Trophoblast cell (in vitro differentiated cells and primary cell): ENCODE measurements around the gene C3orf38.

Experiments
- DNase-seq, 2 donors: peaks; one replicate each; pipeline ENCODE4 v3.0.0-alpha.2; 2016
- H2AFZ ChIP-seq: 2 replicates; pipeline ENCODE4 v1.6.1; 2013; ENCODE audit warnings: low read length, moderate library complexity, mild to moderate bottlenecking; ENCODE audit not compliant: insufficient read depth, poor library complexity
- H2AK5ac ChIP-seq: 2 replicates; pipeline ENCODE4 v1.6.1; 2013; ENCODE audit warnings: mild to moderate bottlenecking, low read length
- H2BK120ac ChIP-seq: 2 replicates; pipeline ENCODE4 v1.6.1; 2013; ENCODE audit warnings: low read length, mild to moderate bottlenecking, moderate library complexity; ENCODE audit not compliant: insufficient read depth, poor library complexity
- H2BK12ac ChIP-seq: 2 replicates; pipeline ENCODE4 v1.6.1; 2013; ENCODE audit warnings: mild to moderate bottlenecking, low read length, moderate library complexity
- H2BK5ac ChIP-seq: 2 replicates; pipeline ENCODE4 v1.6.1; 2013; ENCODE audit warnings: low read length, low read depth, moderate library complexity, mild to moderate bottlenecking; ENCODE audit not compliant: poor library complexity
- H3K14ac ChIP-seq: 2 replicates; pipeline ENCODE4 v1.6.1; 2013; ENCODE audit warnings: mild to moderate bottlenecking, low read length
- H3K18ac ChIP-seq: 2 replicates; pipeline ENCODE4 v1.6.1; 2013; ENCODE audit warnings: mild to moderate bottlenecking, low read length
- H3K23ac ChIP-seq: 2 replicates; pipeline ENCODE4 v1.6.1; 2013; ENCODE audit warnings: low read length
- H3K27ac ChIP-seq: 2 replicates; pipeline ENCODE4 v1.5.1; 2013; ENCODE audit warnings: low read depth, mild to moderate bottlenecking, inconsistent platforms, low read length, moderate library complexity
- H3K27me3 ChIP-seq: 2 replicates; pipeline ENCODE4 v1.6.1; 2013; ENCODE audit warnings: inconsistent platforms, mild to moderate bottlenecking, low read length, moderate library complexity; ENCODE audit not compliant: insufficient read depth
- H3K36me3 ChIP-seq, 2 experiments: 1 replicate in 1 of 2; 2 replicates in 1 of 2; pipeline ENCODE4 v1.6.1; 2013; ENCODE audit warnings: low read length in 2 of 2, mild to moderate bottlenecking in 2 of 2, moderate library complexity in 1 of 2; ENCODE audit not compliant: insufficient read depth in 2 of 2, control insufficient read depth in 1 of 2
- H3K4ac ChIP-seq: 2 replicates; pipeline ENCODE4 v1.6.1; 2013; ENCODE audit warnings: low read depth, mild to moderate bottlenecking, low read length, moderate library complexity
- H3K4me1 ChIP-seq, 2 experiments: 1 replicate in 1 of 2; 2 replicates in 1 of 2; pipeline ENCODE4 v1.6.1; 2013; ENCODE audit warnings: low read length in 2 of 2, mild to moderate bottlenecking in 2 of 2, moderate library complexity in 1 of 2; ENCODE audit not compliant: insufficient read depth in 2 of 2, control insufficient read depth in 1 of 2
- H3K4me2 ChIP-seq: 2 replicates; pipeline ENCODE4 v1.6.1; 2013; ENCODE audit warnings: inconsistent platforms, mild to moderate bottlenecking, low read length, moderate library complexity
- H3K4me3 ChIP-seq: 2 replicates; pipeline ENCODE4 v1.5.1; 2013; ENCODE audit warnings: mild to moderate bottlenecking, low read depth, low read length, inconsistent platforms
- H3K79me1 ChIP-seq: one replicate; pipeline ENCODE4 v1.6.1; 2013; ENCODE audit warnings: low read length
- H3K79me2 ChIP-seq: 2 replicates; pipeline ENCODE4 v1.6.1; 2013; ENCODE audit warnings: low read length, mild to moderate bottlenecking; ENCODE audit not compliant: control insufficient read depth, insufficient read depth, poor library complexity
- H3K9ac ChIP-seq: 2 replicates; pipeline ENCODE4 v1.6.1; 2013; ENCODE audit warnings: mild to moderate bottlenecking, low read length
- H3K9me3 ChIP-seq: 2 replicates; pipeline ENCODE4 v1.6.1; 2013; ENCODE audit warnings: low read depth, mild to moderate bottlenecking, control low read depth, inconsistent platforms, low read length; ENCODE audit not compliant: insufficient read depth
- H4K12ac ChIP-seq: 2 replicates; pipeline ENCODE4 v1.6.1; 2013; ENCODE audit warnings: low read depth, mild to moderate bottlenecking, low read length, moderate library complexity
- H4K8ac ChIP-seq: 2 replicates; pipeline ENCODE4 v1.6.1; 2013; ENCODE audit warnings: low read depth, mild to moderate bottlenecking, low read length, moderate library complexity
- H4K91ac ChIP-seq: one replicate; pipeline ENCODE4 v1.6.1; 2013; ENCODE audit warnings: low read depth, mild to moderate bottlenecking, low read length, moderate library complexity
- WGBS: extraction: QIAGEN DNeasy Blood & Tissue Kit; methylation state at CpG from one replicate; pipeline ENCODE4 v1.1.7; 2013; ENCODE audit warnings: missing lambda C conversion rate; ENCODE audit not compliant: insufficient read length, insufficient coverage; ENCODE audit errors: extremely low coverage; 5-methylcytosine and 5-hydroxymethylcytosine counted together

The C3orf38 gene

GRCh38 chr3:88151358-88151757 is 1.6 kb downstream of the C3orf38 start:
- Histone ChIP-seq H3K18ac (no peak overlapping the region), H2AFZ (no peak overlapping the region), H3K79me1 (peaks cover 12% of the 10 kb centered on the region), H3K14ac (no peak overlapping the region), H2AK5ac (no peak overlapping the region), H3K4me2 (peak overlapping the region; percentile 56), H4K12ac (no peak overlapping the region), H3K23ac (no peak overlapping the region), H3K9ac (no peak overlapping the region), H2BK120ac (no peak overlapping the region), H3K4me3 (no peak overlapping the region), H4K8ac (no peak overlapping the region), H2BK12ac (no peak overlapping the region), H3K4ac (no peak overlapping the region), H3K36me3 (peaks cover 9% of the 10 kb centered on the region in 2 experiments), H2BK5ac (no peak overlapping the region), H3K9me3 (no peaks in the 10 kb centered on the region), H4K91ac (no peak overlapping the region), H3K27me3 (no peaks in the 10 kb centered on the region), H3K4me1 (peaks cover 0 to 2% of the 10 kb centered on the region in 2 experiments), H3K79me2 (peaks cover 8% of the 10 kb centered on the region), H3K27ac (no peak overlapping the region)
- DNase-seq = no peak
- no CpG with 5 or more reads among the region's 4 CpGs for WGBS

- no peak overlapping the region for H3K23ac ChIP-seq
- no peak overlapping the region for H4K12ac ChIP-seq
- no peak overlapping the region for H4K8ac ChIP-seq
- no peak overlapping the region for H4K91ac ChIP-seq
- no peak overlapping the region for H3K27ac ChIP-seq
- no peak overlapping the region for H3K4ac ChIP-seq
- no CpG with 5 or more reads among the region's 2 CpGs for WGBS
- no peak overlapping the region for H3K4me3 ChIP-seq
- H2AFZ ChIP-seq = no peak overlapping the region
- no peak overlapping the region for H3K14ac ChIP-seq
- no peak overlapping the region for H3K4me2 ChIP-seq
- no peak for DNase-seq
- no peaks in the 10 kb centered on the region for H3K27me3 ChIP-seq
- no peak overlapping the region for H2BK12ac ChIP-seq
- H3K79me2 ChIP-seq = peaks cover 8% of the 10 kb centered on the region
- no peak overlapping the region for H3K18ac ChIP-seq
- no peak overlapping the region for H3K9ac ChIP-seq
- no peaks in the 10 kb centered on the region for H3K9me3 ChIP-seq
- H3K36me3 ChIP-seq = peaks cover 9 to 11% of the 10 kb centered on the region in 2 experiments
- H2BK120ac ChIP-seq = no peak overlapping the region
- no peak overlapping the region for H2BK5ac ChIP-seq
- peaks cover 12% of the 10 kb centered on the region for H3K79me1 ChIP-seq
- no peaks in the 10 kb centered on the region for H3K4me1 ChIP-seq
- H2AK5ac ChIP-seq = no peak overlapping the region
Measured at GRCh38 chr3:88152841-88153240, 3.1 kb downstream of the C3orf38 start.

GRCh38 chr3:88166419-88166971 is 16.7 kb downstream of the C3orf38 start:
- no peak overlapping the region for H2BK5ac ChIP-seq
- H3K14ac ChIP-seq = no peak overlapping the region
- H3K27me3 ChIP-seq = no peaks in the 10 kb centered on the region
- no peak overlapping the region for H4K8ac ChIP-seq
- no peak overlapping the region for H3K4me3 ChIP-seq
- no peak overlapping the region for H2AK5ac ChIP-seq
- no peak for DNase-seq
- H2BK12ac ChIP-seq = no peak overlapping the region
- H3K9me3 ChIP-seq = no peaks in the 10 kb centered on the region
- H3K4ac ChIP-seq = no peak overlapping the region
- no peaks in the 10 kb centered on the region for H3K36me3 ChIP-seq
- H3K79me2 ChIP-seq = no peaks in the 10 kb centered on the region
- H4K91ac ChIP-seq = no peak overlapping the region
- no peak overlapping the region for H4K12ac ChIP-seq
- H2BK120ac ChIP-seq = no peak overlapping the region
- no peak overlapping the region for H3K18ac ChIP-seq
- no peaks in the 10 kb centered on the region for H3K4me1 ChIP-seq
- H2AFZ ChIP-seq = no peak overlapping the region
- no peak overlapping the region for H3K4me2 ChIP-seq
- no peak overlapping the region for H3K9ac ChIP-seq
- no peaks in the 10 kb centered on the region for H3K79me1 ChIP-seq
- no peak overlapping the region for H3K27ac ChIP-seq
- no peak overlapping the region for H3K23ac ChIP-seq
- WGBS = no CpG with 5 or more reads among the region's 2 CpGs

GRCh38 chr3:88167173-88167572 is 17.4 kb downstream of the C3orf38 start:
- Histone ChIP-seq H3K79me2 (no peaks in the 10 kb centered on the region), H3K27me3 (no peaks in the 10 kb centered on the region), H3K18ac (no peak overlapping the region), H3K4me3 (no peak overlapping the region), H4K12ac (no peak overlapping the region), H3K79me1 (no peaks in the 10 kb centered on the region), H3K27ac (no peak overlapping the region), H3K4me2 (no peak overlapping the region), H2BK5ac (no peak overlapping the region), H3K9ac (no peak overlapping the region), H4K8ac (no peak overlapping the region), H3K14ac (no peak overlapping the region), H2BK120ac (no peak overlapping the region), H3K36me3 (no peaks in the 10 kb centered on the region), H2AK5ac (no peak overlapping the region), H3K23ac (no peak overlapping the region), H2AFZ (no peak overlapping the region), H2BK12ac (no peak overlapping the region), H3K4ac (no peak overlapping the region), H4K91ac (no peak overlapping the region), H3K9me3 (no peaks in the 10 kb centered on the region), H3K4me1 (no peaks in the 10 kb centered on the region)
- DNase-seq = peak in 1 of 2 donors; percentile 65
- no CpG with 5 or more reads among the region's 6 CpGs for WGBS
